Transverse colon (tissue), 4 donors: ENCODE data around the gene C2.

ENCODE experiments used
- CTCF ChIP-seq, 5 experiments: fragments of 200-600 bp in 3 of 5; fragments of 450-650 bp in 2 of 5; sonication (generic) in 3 of 5; IDR thresholded peaks; 1 replicate in 2 of 5; 2 replicates in 3 of 5; pipeline ENCODE4 v1.5.1; 2016 to 2017; ENCODE audit warnings: antibody characterized with exemption in 5 of 5, inconsistent platforms in 3 of 5, mild to moderate bottlenecking in 2 of 5, moderate library complexity in 1 of 5
- POLR2A ChIP-seq: fragments of 450-650 bp; IDR thresholded peaks from one replicate; pipeline ENCODE4 v1.6.1; 2016; ENCODE audit warnings: antibody characterized with exemption, mild to moderate bottlenecking, moderate library complexity
- POLR2AphosphoS5 ChIP-seq, 3 donors: sonication (generic); formaldehyde crosslinking; IDR thresholded peaks; one replicate each; pipeline ENCODE4 v1.6.1; 2016; ENCODE audit warnings: antibody characterized with exemption in 3 of 3

GRCh38 chr6:31958412-31958740, 30.9 kb downstream of the C2 start:
- TF ChIP-seq POLR2A (no peak), CTCF (IDR thresholded peaks at IDR 0.05) (no peak), POLR2AphosphoS5 (IDR thresholded peaks at IDR 0.05) (no peak)
